ENCODE measurements around the gene COBL.

COBL gene

GRCh38 chr7:51035716-51036115 lies 280.9 kb downstream of the COBL start:
- no peak for DNase-seq

- DNase-seq = no peak
Measured at GRCh38 chr7:51034521-51035264, 281.9 kb downstream of the COBL start.

DNA sequence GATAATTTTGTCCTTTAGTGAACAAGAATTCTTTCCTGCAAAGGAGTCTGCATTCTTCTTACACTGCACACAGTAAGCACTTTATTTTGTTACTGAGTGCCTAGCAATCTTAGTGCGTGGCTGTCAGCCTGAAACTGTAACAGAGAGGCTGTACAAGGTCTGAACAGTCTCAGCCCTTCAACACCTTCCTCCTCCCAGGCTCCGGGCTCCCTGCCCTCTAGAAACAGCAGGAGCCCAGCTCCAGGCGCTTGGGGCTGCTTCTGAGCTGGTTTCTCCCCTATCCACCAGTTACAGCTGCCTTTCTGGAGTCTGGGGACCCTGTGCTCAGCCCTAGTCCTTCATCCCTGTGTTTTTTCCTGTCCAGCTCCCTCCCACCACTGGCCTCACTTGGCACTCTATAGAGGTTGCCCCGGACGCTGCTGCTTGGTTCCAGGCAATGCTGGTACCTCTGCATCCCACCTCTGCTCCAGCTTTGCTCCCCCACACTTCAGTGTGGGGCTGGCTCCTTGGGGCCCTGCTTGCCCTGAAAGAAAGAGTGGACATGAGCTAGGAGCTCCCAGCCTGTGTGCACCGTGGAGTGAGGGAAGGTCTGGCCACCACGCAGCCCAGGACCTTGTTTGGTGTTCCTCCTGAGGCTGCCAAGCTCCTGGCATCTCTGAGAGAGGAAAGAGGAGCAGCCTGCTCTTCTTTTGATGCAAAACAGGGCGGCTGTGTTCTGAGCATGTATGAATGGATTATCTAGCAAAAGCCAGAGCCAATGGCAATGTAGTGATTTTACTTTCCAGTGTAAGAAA lies 282.7 kb downstream of the COBL start:
- no peak for DNase-seq

DNA sequence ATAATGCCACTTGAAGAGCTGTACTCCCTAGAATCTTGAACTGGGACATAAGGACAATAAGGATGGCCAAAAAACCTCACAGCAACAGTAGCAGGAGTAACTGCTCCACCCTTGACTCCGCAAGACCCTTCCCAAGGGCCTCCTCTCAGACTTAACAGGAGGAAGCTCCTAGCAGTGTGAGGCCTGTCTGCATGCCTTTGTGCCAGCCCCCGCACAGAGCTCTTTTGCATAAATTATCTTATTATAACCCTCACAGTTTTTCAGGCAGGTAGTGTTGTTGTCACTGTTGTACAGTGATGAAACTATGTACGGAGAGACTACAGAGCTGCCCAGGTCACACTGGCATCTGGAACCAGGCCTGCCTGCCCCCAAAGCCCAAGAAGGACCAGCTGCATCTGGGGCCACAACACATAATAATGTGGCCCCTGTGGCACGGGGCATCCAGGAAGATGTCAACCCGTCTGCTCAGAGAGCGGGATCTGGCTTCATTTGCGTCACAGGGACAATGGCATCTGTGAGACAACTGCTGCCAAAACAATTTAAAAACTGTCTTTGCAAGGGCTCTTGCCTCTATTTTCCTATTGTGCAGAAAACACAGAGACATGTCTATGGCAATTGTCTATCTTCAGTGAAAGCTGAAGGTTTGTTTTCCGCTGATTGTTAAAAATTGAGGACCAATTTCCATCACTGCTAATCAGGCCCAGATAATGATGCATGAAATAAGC lies 284.7 kb downstream of the COBL start:
- no peak for DNase-seq

DNA sequence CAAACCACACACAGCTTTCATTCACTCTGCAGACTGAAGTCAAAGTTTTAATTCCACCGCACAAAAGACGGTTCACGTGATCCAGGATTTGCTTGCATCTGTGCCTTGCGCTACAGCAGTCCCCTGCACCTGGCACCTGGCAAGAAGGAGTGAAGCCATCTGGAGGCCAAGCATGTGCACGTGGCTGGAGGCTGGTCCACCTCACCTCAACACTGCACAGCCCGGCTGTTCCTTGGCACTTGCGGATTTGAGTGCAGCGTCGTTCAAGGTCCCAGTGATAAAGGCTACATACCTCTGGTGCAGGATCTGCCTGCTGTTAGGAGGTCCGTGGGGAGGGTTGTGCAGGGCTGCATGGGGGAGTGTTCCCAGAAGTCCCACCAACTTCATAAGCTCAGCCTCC lies 285.4 kb downstream of the COBL start:
- no peak for DNase-seq

DNA sequence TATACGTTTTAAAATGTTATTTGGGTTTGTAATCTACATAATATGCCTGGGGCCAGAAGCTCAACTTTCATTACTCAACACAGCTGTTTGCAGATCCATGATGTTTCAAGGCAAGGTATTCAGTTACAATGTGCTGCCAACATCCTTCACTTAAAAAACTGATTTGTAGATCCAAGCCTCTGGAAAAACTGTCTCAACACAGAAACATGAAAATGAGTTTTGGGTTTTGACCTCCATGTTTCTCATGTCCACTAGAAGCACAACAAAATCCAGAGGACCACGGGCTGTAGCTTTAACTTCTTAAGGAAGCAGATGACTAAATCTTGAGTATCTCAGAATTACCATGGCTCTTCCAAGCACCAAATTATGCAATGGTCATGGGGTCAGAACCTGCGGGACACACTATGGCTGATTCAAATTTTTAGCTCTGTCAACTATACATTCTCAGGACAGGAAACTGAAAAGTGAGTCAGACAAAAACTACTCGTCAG lies 286.9 kb downstream of the COBL start:
- no peak for DNase-seq

- no peak for DNase-seq
Measured at GRCh38 chr7:51029131-51029530, 287.5 kb downstream of the COBL start.

GRCh38 chr7:51027935-51028830 lies 288.4 kb downstream of the COBL start:
- DNase-seq = no peak

- no peak for DNase-seq
Measured at GRCh38 chr7:51027106-51027934, 289.3 kb downstream of the COBL start.

- no peak for DNase-seq
Measured at GRCh38 chr7:51026341-51026740, 290.3 kb downstream of the COBL start.

DNA sequence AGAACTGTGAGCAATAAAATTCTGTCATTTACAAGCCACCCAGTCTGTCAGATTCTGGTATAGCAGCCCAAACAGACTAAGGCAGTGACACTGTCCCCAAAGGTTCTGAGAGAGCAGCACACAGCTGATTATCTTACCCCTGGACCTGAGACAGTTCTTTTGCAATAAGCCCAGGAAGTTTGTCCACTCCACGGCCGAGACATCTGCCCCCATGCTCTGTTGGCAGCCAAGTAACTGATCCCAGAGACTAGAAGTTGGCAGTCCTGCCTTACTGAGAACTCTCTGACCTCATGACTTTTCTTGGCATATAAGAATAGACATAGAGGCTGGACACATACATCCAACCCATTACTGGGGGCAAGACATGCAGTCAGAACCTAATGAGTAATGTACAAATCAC lies 290.9 kb downstream of the COBL start:
- DNase-seq = no peak

- no peak for DNase-seq
Measured at GRCh38 chr7:51024867-51025266, 291.7 kb downstream of the COBL start.

GRCh38 chr7:51023547-51023946 lies 293.1 kb downstream of the COBL start:
- DNase-seq = no peak

DNA sequence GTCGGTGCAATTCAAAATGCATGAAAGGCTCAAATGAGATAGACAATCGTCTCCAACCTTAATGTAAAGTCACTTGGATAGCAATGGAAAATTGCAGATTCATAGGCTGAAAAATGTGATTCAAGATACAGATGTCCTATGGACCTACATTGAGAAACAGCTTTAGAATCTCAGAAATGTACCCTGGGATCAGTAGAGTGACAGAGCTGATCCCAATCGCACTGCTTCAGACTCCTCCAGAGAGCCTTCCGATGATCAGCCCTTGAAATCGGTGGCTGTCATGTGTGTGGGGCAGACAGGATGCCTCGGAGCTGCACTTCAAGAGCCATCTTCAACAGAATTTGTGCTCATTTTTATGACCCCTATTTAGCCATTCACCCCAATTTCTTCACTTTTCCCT lies 293.8 kb downstream of the COBL start:
- no peak for DNase-seq

- DNase-seq = no peak
Measured at GRCh38 chr7:51021906-51022570, 294.6 kb downstream of the COBL start.

GRCh38 chr7:51020944-51021343 lies 295.7 kb downstream of the COBL start:
- DNase-seq = no peak

DNA sequence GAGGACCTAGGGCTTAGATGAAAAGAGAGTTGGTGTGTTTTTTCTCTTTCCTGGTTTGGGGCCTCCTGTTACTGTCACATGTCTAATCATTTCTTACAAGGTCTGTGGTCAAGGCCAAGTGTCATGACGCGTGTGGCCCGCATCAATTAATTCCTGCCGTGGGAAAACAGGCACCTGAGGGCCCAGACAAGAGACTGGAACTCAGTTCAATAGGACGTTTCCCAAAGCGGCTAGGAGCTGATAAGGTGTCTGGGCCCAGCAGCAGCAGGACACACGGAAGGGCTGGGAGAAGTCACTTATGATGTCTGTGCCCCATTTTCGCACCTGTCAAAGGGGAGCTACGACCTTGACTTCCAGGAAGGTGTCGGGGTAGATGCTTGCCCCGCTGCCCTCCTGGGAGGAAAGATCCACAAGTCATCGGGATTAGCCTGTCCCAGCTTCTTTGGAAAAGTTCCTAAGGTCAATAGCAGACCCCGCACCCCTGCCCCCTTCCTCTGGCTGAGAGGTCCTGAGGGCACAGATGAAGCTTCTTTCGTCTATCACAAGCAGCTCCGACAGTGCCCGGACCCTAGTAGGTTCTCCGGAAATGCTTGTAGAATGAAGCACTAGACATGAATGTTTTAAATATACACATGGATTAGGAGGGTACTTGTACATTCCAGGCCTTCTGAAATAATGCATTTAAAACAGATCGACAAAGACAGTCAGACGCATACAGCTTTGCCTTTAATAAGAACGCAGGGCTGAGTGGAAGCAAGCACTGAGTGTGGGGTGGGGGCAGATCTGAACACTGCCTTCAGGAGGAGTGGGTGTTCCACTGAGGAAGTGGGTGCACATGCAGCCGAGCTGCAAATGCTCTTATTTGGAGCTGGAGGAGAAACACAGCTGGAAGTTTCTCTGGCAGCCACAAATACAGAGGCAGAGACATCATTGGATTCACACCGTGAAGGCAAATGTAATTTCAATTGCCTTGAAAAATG lies 296.4 kb downstream of the COBL start:
- DNase-seq = no peak

- no peak for DNase-seq
Measured at GRCh38 chr7:51019191-51019844, 297.3 kb downstream of the COBL start.
